ENCODE results near the gene CCDC149. TPM values are rescaled to one million over a fixed set of nuclear protein-coding genes. Genes with fewer than 3 reads are reported as not detected.

The CCDC149 gene
- total RNA-seq, 4 donors from 2014 or later, result 3.4 to 10.0 (median 7.7) TPM

GRCh38 chr4:24842356-24842755 lies 70.5 kb downstream of the CCDC149 start:
- no peaks in the 10 kb centered on the region for H3K36me3 ChIP-seq
- H3K4me3 ChIP-seq, result no peak overlapping the region
- in situ Hi-C loops (cut with MboI; ENCODE audit: low pct_ligation_motif_present in 1 of 4, low pct_unique_long_range_greater_than_20kb in 1 of 4, low sequenced_read_pairs in 3 of 4) (no loop called here), intact Hi-C loops (cut with DNase I; ENCODE audit: low total_unique reads) (no loop called here)
- H3K4me1 ChIP-seq, result peaks cover 0 to 18% (median 0%) of the 10 kb centered on the region in 4 donors
- 50 to 60% methylated on average over 2 to 9 of the region's 9 CpGs for WGBS, 2 donors (ENCODE audit: low coverage in 1 of 2)
- no peaks in the 10 kb centered on the region for H3K27me3 ChIP-seq
- DNase-seq, result peak; percentile 38
- TF ChIP-seq EP300 (IDR thresholded peaks at IDR 0.05; ENCODE audit: low read depth), result no peak
- TF ChIP-seq POLR2AphosphoS5 (IDR thresholded peaks at IDR 0.05), result no peak
- no peak for TF ChIP-seq CTCF (IDR thresholded peaks at IDR 0.05)
- TF ChIP-seq POLR2A (IDR thresholded peaks at IDR 0.05), result no peak
- H3K9me3 ChIP-seq, result no peaks in the 10 kb centered on the region
- H3K27ac ChIP-seq, result peak overlapping the region in 1 of 4 donors; percentile 14

GRCh38 chr4:24840826-24841543 lies 71.9 kb downstream of the CCDC149 start:
- H3K27me3 ChIP-seq, result no peaks in the 10 kb centered on the region
- in situ Hi-C loops (cut with MboI; ENCODE audit: low pct_ligation_motif_present in 1 of 4, low pct_unique_long_range_greater_than_20kb in 1 of 4, low sequenced_read_pairs in 3 of 4) (no loop called here), intact Hi-C loops (cut with DNase I; ENCODE audit: low total_unique reads) (no loop called here)
- TF ChIP-seq POLR2AphosphoS5 (IDR thresholded peaks at IDR 0.05) (no peak), EP300 (IDR thresholded peaks at IDR 0.05; ENCODE audit: low read depth) (no peak), CTCF (IDR thresholded peaks at IDR 0.05) (no peak), POLR2A (IDR thresholded peaks at IDR 0.05) (no peak)
- no peak overlapping the region for H3K4me3 ChIP-seq
- peaks cover 0 to 18% (median 0%) of the 10 kb centered on the region in 4 donors for H3K4me1 ChIP-seq
- no peaks in the 10 kb centered on the region for H3K36me3 ChIP-seq
- DNase-seq, result no peak
- 62 to 73% methylated on average over 3 of the region's 3 CpGs for WGBS, 2 donors (ENCODE audit: low coverage in 1 of 2)
- no peak overlapping the region for H3K27ac ChIP-seq
- H3K9me3 ChIP-seq, result no peaks in the 10 kb centered on the region

- in situ Hi-C loops (cut with MboI; ENCODE audit: low pct_ligation_motif_present in 1 of 4, low pct_unique_long_range_greater_than_20kb in 1 of 4, low sequenced_read_pairs in 3 of 4) (no loop called here), intact Hi-C loops (cut with DNase I; ENCODE audit: low total_unique reads) (no loop called here)
- TF ChIP-seq EP300 (IDR thresholded peaks at IDR 0.05; ENCODE audit: low read depth), result no peak
- TF ChIP-seq POLR2A (IDR thresholded peaks at IDR 0.05), result no peak
- TF ChIP-seq POLR2AphosphoS5 (IDR thresholded peaks at IDR 0.05), result no peak
- no peak for TF ChIP-seq CTCF (IDR thresholded peaks at IDR 0.05)
- Histone ChIP-seq H3K9me3 (no peaks in the 10 kb centered on the region), H3K36me3 (no peaks in the 10 kb centered on the region), H3K27ac (no peak overlapping the region), H3K4me1 (peaks cover 0 to 18% (median 0%) of the 10 kb centered on the region in 4 donors), H3K4me3 (no peak overlapping the region), H3K27me3 (no peaks in the 10 kb centered on the region)
- WGBS, 2 donors (ENCODE audit: low coverage in 1 of 2), result 93 to 100% methylated on average over 1 to 5 of the region's 5 CpGs
- DNase-seq, result no peak
Measured at GRCh38 chr4:24840362-24840761, 72.5 kb downstream of the CCDC149 start.

GRCh38 chr4:24837781-24838180 lies 75.1 kb downstream of the CCDC149 start:
- TF ChIP-seq CTCF (IDR thresholded peaks at IDR 0.05) (no peak), POLR2AphosphoS5 (IDR thresholded peaks at IDR 0.05) (no peak), EP300 (IDR thresholded peaks at IDR 0.05; ENCODE audit: low read depth) (no peak), POLR2A (IDR thresholded peaks at IDR 0.05) (no peak)

More at GRCh38 chr4:24837781-24838180, 75.1 kb downstream of the CCDC149 start:
- intact Hi-C loops (cut with DNase I; ENCODE audit: low total_unique reads) (loop anchor here (10.0 kb wide), 1 partner anchor 147 kb away; no protein-coding TSS in a partner anchor), in situ Hi-C loops (cut with MboI; ENCODE audit: low pct_ligation_motif_present in 1 of 4, low pct_unique_long_range_greater_than_20kb in 1 of 4, low sequenced_read_pairs in 3 of 4) (no loop called here)
- no peak for DNase-seq
- H3K27ac ChIP-seq, result no peak overlapping the region
- H3K4me3 ChIP-seq, result no peak overlapping the region
- H3K27me3 ChIP-seq, result no peaks in the 10 kb centered on the region
- no peaks in the 10 kb centered on the region for H3K9me3 ChIP-seq
- peaks cover 0 to 14% (median 0%) of the 10 kb centered on the region in 4 donors for H3K4me1 ChIP-seq
- peaks cover 0 to 4% (median 0%) of the 10 kb centered on the region in 4 donors for H3K36me3 ChIP-seq
- WGBS, 2 donors (ENCODE audit: low coverage in 1 of 2), result 77 to 93% methylated on average over 2 to 5 of the region's 5 CpGs

Data from transverse colon (tissue), 4 donors.